Esophagus muscularis mucosa (tissue), 3 donors: ENCODE measurements around the gene LRRC8D.

Experiments used
- CTCF ChIP-seq, 3 experiments: fragments of 200-600 bp in 2 of 3; fragments of 450-650 bp in 1 of 3; sonication (generic) in 2 of 3; IDR thresholded peaks; one replicate each; pipeline ENCODE4 v1.5.1; 2017 to 2019; ENCODE audit warnings: antibody characterized with exemption in 3 of 3, mild to moderate bottlenecking in 2 of 3, moderate library complexity in 1 of 3
- POLR2A ChIP-seq: fragments of 450-650 bp; IDR thresholded peaks from one replicate; pipeline ENCODE4 v1.6.1; 2017; ENCODE audit warnings: antibody characterized with exemption, moderate library complexity, mild to moderate bottlenecking, low read depth
- POLR2AphosphoS5 ChIP-seq, 2 donors: sonication (generic); formaldehyde crosslinking; IDR thresholded peaks; one replicate each; pipeline ENCODE4 v1.6.1; 2017; ENCODE audit warnings: antibody characterized with exemption in 2 of 2

DNA sequence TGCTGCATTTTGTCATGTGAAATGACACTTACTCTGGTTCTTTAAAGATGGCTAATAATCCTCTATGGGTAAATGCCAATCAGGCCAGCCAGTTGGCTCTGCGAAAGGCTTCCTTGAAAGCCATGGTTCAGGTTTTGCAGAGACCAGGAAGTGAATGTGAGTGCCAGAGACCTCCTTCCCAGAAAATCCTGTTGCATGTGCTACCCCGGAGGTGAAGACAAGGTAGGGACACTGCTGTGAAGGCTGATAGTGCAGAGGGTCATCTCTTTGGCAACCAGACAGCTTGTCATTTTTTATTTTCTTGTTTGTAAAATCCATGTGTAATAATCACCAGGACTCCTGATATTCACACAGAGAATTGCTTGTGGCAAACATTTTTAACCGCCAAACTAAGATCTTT is 18.7 kb downstream of the LRRC8D start:
- TF ChIP-seq CTCF (IDR thresholded peaks at IDR 0.05) (no peak), POLR2A (no peak), POLR2AphosphoS5 (IDR thresholded peaks at IDR 0.05) (no peak)
